Keratinocyte (primary cell): Measurements from ENCODE around the gene FMN1. TPM values are rescaled to one million over a fixed set of nuclear protein-coding genes. Genes with fewer than 3 reads are reported as not detected.

Experiments
- DNase-seq: peaks from one replicate; pipeline ENCODE4 v3.0.0-alpha.2; 2011; ENCODE audit warnings: low read depth, missing footprints, low spot score
- FAIRE-seq: peaks from 2 replicates; lab custom pipeline; 2011; peaks lifted over from hg19 to GRCh38; lab: Jason Lieb, UNC
- H2AFZ ChIP-seq: 2 replicates; pipeline ENCODE4 v1.6.0; 2012; ENCODE audit warnings: low read length, control low read depth, inconsistent platforms; ENCODE audit not compliant: control insufficient read depth
- H3K27ac ChIP-seq: 2 replicates; pipeline ENCODE4 v1.5.1; 2011; ENCODE audit warnings: low read length; ENCODE audit not compliant: control insufficient read depth, insufficient read depth
- H3K27me3 ChIP-seq: 3 replicates; pipeline ENCODE4 v1.6.0; 2011; ENCODE audit warnings: low read length; ENCODE audit not compliant: control insufficient read depth, insufficient read depth; ENCODE audit errors: extremely low read depth
- H3K36me3 ChIP-seq, 2 experiments: 2 replicates in 1 of 2; 3 replicates in 1 of 2; pipeline ENCODE4 v1.5.1; 2011; ENCODE audit warnings: low read length in 2 of 2, mild to moderate bottlenecking in 1 of 2; ENCODE audit not compliant: control insufficient read depth in 2 of 2, insufficient read depth in 2 of 2; ENCODE audit errors: extremely low read depth in 1 of 2
- H3K4me1 ChIP-seq: 3 replicates; pipeline ENCODE4 v1.5.1; 2011; ENCODE audit warnings: low read length; ENCODE audit not compliant: control insufficient read depth, insufficient read depth; ENCODE audit errors: extremely low read depth
- H3K4me2 ChIP-seq: 3 replicates; pipeline ENCODE4 v1.6.0; 2011; ENCODE audit warnings: low read depth, low read length; ENCODE audit not compliant: control insufficient read depth, insufficient read depth; ENCODE audit errors: extremely low read depth
- H3K4me3 ChIP-seq, 3 experiments: fragments of 200-600 bp in 1 of 3; sonication (generic) in 1 of 3; 2 replicates in 2 of 3; 3 replicates in 1 of 3; pipeline ENCODE4 v1.5.1; 2011 to 2016; ENCODE audit warnings: low read length in 3 of 3, mild to moderate bottlenecking in 3 of 3, control low read depth in 2 of 3, inconsistent platforms in 1 of 3, low read depth in 1 of 3, mixed read lengths in 1 of 3, mixed run types in 1 of 3, moderate library complexity in 1 of 3; ENCODE audit not compliant: control insufficient read depth in 2 of 3, insufficient read depth in 2 of 3; ENCODE audit errors: extremely low read depth in 1 of 3
- H3K79me2 ChIP-seq: 2 replicates; pipeline ENCODE4 v1.6.0; 2012; ENCODE audit warnings: low read length; ENCODE audit not compliant: control insufficient read depth, insufficient read depth
- H3K9ac ChIP-seq: 3 replicates; pipeline ENCODE4 v1.6.0; 2011; ENCODE audit warnings: low read length; ENCODE audit not compliant: control insufficient read depth, insufficient read depth; ENCODE audit errors: extremely low read depth
- H3K9me1 ChIP-seq: 3 replicates; pipeline ENCODE4 v1.6.0; 2011; ENCODE audit warnings: low read length; ENCODE audit not compliant: control insufficient read depth, insufficient read depth; ENCODE audit errors: extremely low read depth
- H3K9me3 ChIP-seq: 2 replicates; pipeline ENCODE4 v1.5.1; 2012; ENCODE audit warnings: low read depth, low read length; ENCODE audit not compliant: control insufficient read depth
- H4K20me1 ChIP-seq: 3 replicates; pipeline ENCODE4 v1.6.0; 2011; ENCODE audit warnings: low read length; ENCODE audit not compliant: control insufficient read depth, insufficient read depth; ENCODE audit errors: extremely low read depth
- CTCF ChIP-seq, 3 experiments: IDR thresholded peaks in 1 of 3; conservative IDR thresholded peaks in 1 of 3; optimal IDR thresholded peaks in 1 of 3; 2 replicates in 2 of 3; 3 replicates in 1 of 3; pipeline versions ENCODE3 to v1.5.1; 2011; ENCODE audit warnings: low read length in 3 of 3, mild to moderate bottlenecking in 3 of 3, moderate library complexity in 2 of 3, control low read depth in 1 of 3, inconsistent platforms in 1 of 3; ENCODE audit not compliant: insufficient read depth in 2 of 3; ENCODE audit errors: extremely low read depth in 1 of 3
- EZH2 ChIP-seq: IDR thresholded peaks from one replicate; pipeline ENCODE4 v1.6.1; 2012; ENCODE audit warnings: inconsistent platforms, mild to moderate bottlenecking, low read length, moderate library complexity
- dilution Hi-C: fragments of 300-500 bp; cut with MboI; formaldehyde crosslinking; loops from one replicate; pipeline ENCODE4 v1.7.0; 2020; ENCODE audit warnings: low sequenced_read_pairs; ENCODE audit not compliant: extremely low pct_ligation_motif_present
- polyA plus RNA-seq, 5 experiments: library from polyadenylated mRNA; depleted of rRNA in 3 of 5; stranded (reverse) in 3 of 5; stranded (forward) in 1 of 5; unstranded in 1 of 5; fragments of >200 nt; gene quantifications; 1 replicate in 1 of 5; 2 replicates in 3 of 5; 3 replicates in 1 of 5; pipeline versions ENCODE4 v1.2.1 to v1.2.3, GENCODE V29; 2011 to 2012; ENCODE audit warnings: missing spikeins in 2 of 5, low read depth in 1 of 5, low replicate concordance in 1 of 5

Gene FMN1
- polyA plus RNA-seq, 1 donor (not counting 4 experiments of a cell fraction or from before 2014, with no cell fraction given) = 0.71 TPM

GRCh38 chr15:33026614-33027013 lies 167.9 kb downstream of the FMN1 start:
- DNase-seq (no peak), FAIRE-seq (no peak)
- Histone ChIP-seq H2AFZ (no peak overlapping the region), H3K9me1 (no peaks in the 10 kb centered on the region), H3K79me2 (no peaks in the 10 kb centered on the region), H4K20me1 (no peaks in the 10 kb centered on the region), H3K27ac (no peak overlapping the region), H3K4me2 (no peak overlapping the region), H3K4me3 (no peak overlapping the region), H3K9me3 (no peaks in the 10 kb centered on the region), H3K9ac (no peak overlapping the region), H3K36me3 (no peaks in the 10 kb centered on the region), H3K4me1 (peaks cover 21% of the 10 kb centered on the region), H3K27me3 (no peaks in the 10 kb centered on the region)
- dilution Hi-C loops = no loop called here
- TF ChIP-seq CTCF (optimal IDR thresholded peaks at IDR 0.05 in 1 of 3, IDR thresholded peaks at IDR 0.05 in 1 of 3, conservative IDR thresholded peaks at IDR 0.05 in 1 of 3; ENCODE audit: extremely low read depth in 1 of 3, insufficient read depth in 2 of 3, low read length in 3 of 3) (no peak), EZH2 (no peak)

- TF ChIP-seq EZH2 (no peak), CTCF (optimal IDR thresholded peaks at IDR 0.05 in 1 of 3, IDR thresholded peaks at IDR 0.05 in 1 of 3, conservative IDR thresholded peaks at IDR 0.05 in 1 of 3; ENCODE audit: extremely low read depth in 1 of 3, insufficient read depth in 2 of 3, low read length in 3 of 3) (peak in 1 of 3 experiments; percentile 7)
- FAIRE-seq (peak; percentile 94), DNase-seq (peak; percentile 23)
- Histone ChIP-seq H3K4me3 (no peak overlapping the region), H3K9me1 (no peaks in the 10 kb centered on the region), H3K4me2 (peak overlapping the region; percentile 75), H3K9ac (no peak overlapping the region), H3K36me3 (no peaks in the 10 kb centered on the region), H3K9me3 (no peaks in the 10 kb centered on the region), H3K79me2 (no peaks in the 10 kb centered on the region), H4K20me1 (no peaks in the 10 kb centered on the region), H3K4me1 (peaks cover 17% of the 10 kb centered on the region), H3K27ac (peak overlapping the region; percentile 22), H2AFZ (peak overlapping the region; percentile 51), H3K27me3 (no peaks in the 10 kb centered on the region)
- dilution Hi-C loops = no loop called here
These were observed 171.9 kb downstream of the FMN1 start for GRCh38 chr15:33022629-33023028.
